B cell (primary cell): ENCODE results near the gene HIVEP1. TPM values are rescaled to one million over a fixed set of nuclear protein-coding genes. Genes with fewer than 3 reads are reported as not detected.

Experiments used
- ATAC-seq: fragments of 200-7000 bp; cut with Tn5 transposase; one replicate; pipeline ENCODE4 v1.10.0; 2021; ENCODE audit warnings: low read depth, mild to moderate bottlenecking, moderate number of reproducible peaks, moderate library complexity
- CTCF ChIA-PET: fragments of 350-600 bp; sonication (Branson Sonifier 250); formaldehyde crosslinking; loops from one replicate; lab custom pipeline; 2021; ENCODE audit warnings: antibody characterized with exemption, inconsistent platforms; lab: Charles Lee
- POLR2A ChIA-PET: fragments of 350-600 bp; sonication (Branson Sonifier 250); formaldehyde crosslinking; loops from one replicate; lab custom pipeline; 2021; ENCODE audit warnings: antibody characterized with exemption; lab: Charles Lee
- DNase-seq: peaks from one replicate; pipeline ENCODE4 v3.0.0; 2013
- H2AFZ ChIP-seq: 2 replicates; pipeline ENCODE4 v1.6.1; 2012; ENCODE audit warnings: mild to moderate bottlenecking, low read depth, low read length; ENCODE audit not compliant: insufficient read depth, poor library complexity, severe bottlenecking
- H3K27ac ChIP-seq, 2 donors: 1 replicate in 1 of 2; 2 replicates in 1 of 2; pipeline ENCODE4 v1.5.1; 2012 to 2013; ENCODE audit warnings: low read length in 2 of 2, mild to moderate bottlenecking in 2 of 2, moderate library complexity in 1 of 2
- H3K27me3 ChIP-seq, 4 experiments: fragments of 200-600 bp in 1 of 4; sonication (generic) in 1 of 4; replicated peaks in 1 of 4; 1 replicate in 2 of 4; 2 replicates in 2 of 4; pipeline versions ENCODE4 v1.6.1 to v1.7.0; 2013 to 2016; ENCODE audit warnings: low read length in 3 of 4, mild to moderate bottlenecking in 2 of 4, mixed read lengths in 1 of 4, moderate library complexity in 1 of 4; ENCODE audit not compliant: insufficient read depth in 4 of 4, control insufficient read depth in 3 of 4; ENCODE audit errors: control extremely low read depth in 1 of 4
- H3K36me3 ChIP-seq, 2 experiments: replicated peaks in 1 of 2; 1 replicate in 1 of 2; 2 replicates in 1 of 2; pipeline versions ENCODE4 v1.6.1 to v1.7.1; 2013; ENCODE audit warnings: low read length in 1 of 2; ENCODE audit not compliant: insufficient read depth in 2 of 2, control insufficient read depth in 1 of 2; ENCODE audit errors: control extremely low read depth in 1 of 2, extremely low read depth in 1 of 2
- H3K4me1 ChIP-seq, 2 donors: fragments of 200-600 bp in 1 of 2; sonication (generic) in 1 of 2; 1 replicate in 1 of 2; 2 replicates in 1 of 2; pipeline versions ENCODE4 v1.5.1 to v1.6.1; 2013 to 2017; ENCODE audit warnings: low read length in 2 of 2; ENCODE audit not compliant: control insufficient read depth in 2 of 2, insufficient read depth in 2 of 2
- H3K4me2 ChIP-seq: replicated peaks from 2 replicates; pipeline ENCODE3; 2012; ENCODE audit warnings: mild to moderate bottlenecking, low read depth, low read length; ENCODE audit not compliant: poor library complexity, severe bottlenecking
- H3K4me3 ChIP-seq, 5 experiments: fragments of 200-600 bp in 1 of 5; sonication (generic) in 1 of 5; 1 replicate in 3 of 5; 2 replicates in 2 of 5; pipeline versions ENCODE4 v1.5.1 to v1.7.0; 2011 to 2016; ENCODE audit warnings: low read length in 4 of 5, mild to moderate bottlenecking in 4 of 5, low read depth in 2 of 5, control low read depth in 1 of 5, moderate library complexity in 1 of 5; ENCODE audit not compliant: insufficient read depth in 1 of 5; ENCODE audit errors: control extremely low read depth in 1 of 5, extremely low read depth in 1 of 5
- H3K79me2 ChIP-seq: fragments of 200-600 bp; sonication (generic); one replicate; pipeline ENCODE4 v1.6.0; 2016; ENCODE audit warnings: low read length; ENCODE audit not compliant: control insufficient read depth, insufficient read depth
- H3K9ac ChIP-seq: fragments of 200-600 bp; sonication (generic); 2 replicates; pipeline ENCODE4 v1.6.1; 2017; ENCODE audit warnings: mild to moderate bottlenecking, low read length, moderate library complexity
- H3K9me3 ChIP-seq, 3 donors: one replicate each; pipeline versions ENCODE4 v1.6.1 to v1.7.1; 2013; ENCODE audit warnings: low read length in 2 of 3; ENCODE audit not compliant: control insufficient read depth in 2 of 3, insufficient read depth in 1 of 3; ENCODE audit errors: control extremely low read depth in 1 of 3
- H4K20me1 ChIP-seq: 2 replicates; pipeline ENCODE4 v1.6.0; 2012; ENCODE audit warnings: mild to moderate bottlenecking, low read length; ENCODE audit not compliant: insufficient read depth, control insufficient read depth, poor library complexity, severe bottlenecking
- H3K27ac Mint-ChIP-seq: one replicate; pipeline ENCODE4 v1.8.0; 2021; ENCODE audit warnings: mixed read lengths
- H3K27me3 Mint-ChIP-seq: one replicate; pipeline ENCODE4 v1.8.0; 2021; ENCODE audit warnings: mixed read lengths
- H3K4me1 Mint-ChIP-seq: one replicate; pipeline ENCODE4 v1.8.0; 2021; ENCODE audit warnings: mixed read lengths
- H3K4me3 Mint-ChIP-seq: one replicate; pipeline ENCODE4 v1.8.0; 2021; ENCODE audit warnings: mixed read lengths
- H3K9me3 Mint-ChIP-seq: one replicate; pipeline ENCODE4 v1.8.0; 2022; ENCODE audit warnings: mixed read lengths; ENCODE audit not compliant: insufficient read depth
- CTCF ChIP-seq: fragments of 200-600 bp; IDR thresholded peaks from one replicate; pipeline ENCODE4 v1.8.0; 2022; ENCODE audit warnings: antibody characterized with exemption, mild to moderate bottlenecking
- EZH2 ChIP-seq: IDR thresholded peaks from 2 replicates; pipeline ENCODE4 v1.6.1; 2012; ENCODE audit warnings: borderline replicate concordance, low read depth, mild to moderate bottlenecking, moderate library complexity, low read length; ENCODE audit not compliant: insufficient read depth, poor library complexity, severe bottlenecking
- WGBS: methylation state at CpG from one replicate; pipeline ENCODE4 v1.1.5; 2013; ENCODE audit warnings: missing lambda C conversion rate; ENCODE audit not compliant: insufficient coverage; 5-methylcytosine and 5-hydroxymethylcytosine counted together
- intact Hi-C: fragments of 100-400 bp; cut with micrococcal nuclease; formaldehyde crosslinking; loops from one replicate; pipeline ENCODE4 v1.10.0; 2022
- polyA plus RNA-seq: library from polyadenylated mRNA; depleted of rRNA; stranded (reverse); fragments of >200 nt; gene quantifications from 2 replicates; pipeline ENCODE4 v1.2.3, GENCODE V29; 2012
- total RNA-seq, 2 donors: library from RNA; stranded (reverse); fragments of 120-200 nt in 1 of 2; gene quantifications; 1 replicate in 1 of 2; 2 replicates in 1 of 2; pipeline versions ENCODE4 v1.2.3 to v1.2.4, GENCODE V29; 2013 to 2022

Gene HIVEP1
- total and polyA plus RNA-seq, 2 donors (not counting 1 experiment from before 2014, with no cell fraction given) = 11.3 to 96.5 TPM

- H3K9me3 Mint-ChIP-seq = no peaks in the 10 kb centered on the region
- Histone ChIP-seq H3K27me3 (no peaks in the 10 kb centered on the region), H3K27ac (peak overlapping the region; percentile 97 to 99), H3K36me3 (no peaks in the 10 kb centered on the region), H3K79me2 (peaks cover 26% of the 10 kb centered on the region), H3K4me3 (peak overlapping the region; percentile 50 to 100 (median 89)), H3K4me2 (peak overlapping the region; percentile 97), H3K4me1 (peaks cover 23 to 24% of the 10 kb centered on the region in 2 donors), H3K9ac (peak overlapping the region; percentile 99), H4K20me1 (no peaks in the 10 kb centered on the region), H3K9me3 (no peaks in the 10 kb centered on the region), H2AFZ (peak overlapping the region; percentile 47)
- H3K27ac Mint-ChIP-seq = peak overlapping the region; percentile 93
- intact Hi-C loops = loop anchor here (2.0 to 5.0 kb wide), 2 partner anchors 62 to 132 kb away; no protein-coding TSS in a partner anchor
- no peaks in the 10 kb centered on the region for H3K27me3 Mint-ChIP-seq
- POLR2A ChIA-PET = interaction anchor here (1.7 kb wide), 1 partner anchor 57 kb away, joined by 7 read pairs; no protein-coding TSS in a partner anchor
- ATAC-seq (no peak), DNase-seq (no peak)
- H3K4me3 Mint-ChIP-seq = peak overlapping the region; percentile 84
- WGBS = under 1% methylated on average over 23 of the region's 29 CpGs
- CTCF ChIA-PET = interaction anchor here (0.6 to 1.9 kb wide), 5 partner anchors 17 to 281 kb away, joined by 3 to 5 read pairs (median 3); partner anchors contain the start of gene EDN1
- TF ChIP-seq EZH2 (no peak), CTCF (no peak)
- H3K4me1 Mint-ChIP-seq = peaks cover 34% of the 10 kb centered on the region
Observed at GRCh38 chr6:12009180-12009685, 2.9 kb upstream of the HIVEP1 start.
